ENCODE data around the gene TAS2R46. TPM values are rescaled to one million over a fixed set of nuclear protein-coding genes. Genes with fewer than 3 reads are reported as not detected.

TAS2R46 gene
- total and polyA plus RNA-seq, 2 of the 13 experiments (the other 11 are each of a cell fraction or from before 2014, with no cell fraction given): 0.16 to 3.5 TPM

- TF ChIP-seq MAFG (CRISPR knock-in tag; IDR thresholded peaks at IDR 0.05) (no peak), ZFY (CRISPR knock-in tag; IDR thresholded peaks at IDR 0.05) (no peak), PAWR (CRISPR knock-in tag; IDR thresholded peaks at IDR 0.05; ENCODE audit: borderline replicate concordance) (no peak)
Measured at GRCh38 chr12:11078246-11078645, 16.2 kb upstream of the TAS2R46 start (continued).

DNA sequence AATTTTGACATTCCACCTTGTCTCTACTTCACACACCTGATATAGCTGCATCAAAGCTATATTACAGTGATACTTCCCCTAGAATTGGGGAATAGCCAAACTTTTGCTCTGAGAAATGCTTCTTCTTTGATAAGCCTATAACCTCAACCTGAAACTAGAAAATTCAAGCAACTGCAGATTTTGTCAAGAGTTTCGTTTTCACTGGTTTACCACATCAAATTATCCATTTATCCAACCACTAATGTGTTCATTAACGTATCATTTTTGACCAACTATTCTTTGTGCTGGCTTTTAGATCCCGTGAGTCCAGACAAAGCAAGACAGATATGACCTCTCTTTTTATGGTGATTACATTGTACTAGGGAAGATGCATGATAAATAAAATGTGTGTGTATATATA lies 13.5 kb upstream of the TAS2R46 start:
- Histone ChIP-seq H3K4me1 (ENCODE audit: insufficient read depth, low read length) (peaks cover 20% of the 10 kb centered on the region), H4K20me1 (ENCODE audit: insufficient read depth, low read length) (no peaks in the 10 kb centered on the region), H3K36me3 (replicated peaks in 1 of 2; ENCODE audit: control insufficient read depth in 1 of 2, insufficient read depth in 2 of 2, low read length in 2 of 2) (no peaks in the 10 kb centered on the region; a peak in 1 of 5 replicates), H3K27me3 (ENCODE audit: control insufficient read depth in 1 of 2, insufficient read depth in 2 of 2, low read length in 2 of 2) (no peaks in the 10 kb centered on the region), H2AFZ (ENCODE audit: low read length) (no peak overlapping the region), H3K9ac (ENCODE audit: insufficient read depth, low read depth, low read length) (no peak overlapping the region), H3K9me3 (ENCODE audit: low read length) (peaks cover under 1% of the 10 kb centered on the region; the same call in 1 of the 2 replicates), H3K79me2 (ENCODE audit: insufficient read depth, low read length) (no peaks in the 10 kb centered on the region), H3K4me2 (ENCODE audit: low read depth, low read length) (no peak overlapping the region), H3K4me3 (replicated peaks in 1 of 3; ENCODE audit: insufficient read depth in 1 of 3, low read depth in 2 of 3, low read length in 3 of 3) (no peak overlapping the region), H3K27ac (ENCODE audit: extremely low read length, insufficient read depth, low read length) (no peak overlapping the region)
- DNase-seq (ENCODE audit: low spot score) (no peak), FAIRE-seq (no peak), ATAC-seq (no peak)
- 80% methylated on average over 3 of the region's 3 CpGs for WGBS (ENCODE audit: low lambda C conversion rate)
- ChIA-PET CTCF (ENCODE audit: low intra/inter-chr PET ratio, low total read pairs) (no interaction called here), POLR2A (no interaction called here)
- BruUV-seq (replicated peaks): no TSS peak
- in situ Hi-C loops (cut with HindIII; ENCODE audit: extremely low pct_ligation_motif_present, low pct_unique_long_range_greater_than_20kb) (no loop called here), intact Hi-C loops (cut with micrococcal nuclease; ENCODE audit: unreplicated experiment) (no loop called here)
- TF ChIP-seq EEA1 (CRISPR knock-in tag; IDR thresholded peaks at IDR 0.05; ENCODE audit: borderline replicate concordance): no peak
- no peak for TF ChIP-seq ZNF670 (CRISPR knock-in tag; IDR thresholded peaks at IDR 0.05; ENCODE audit: borderline replicate concordance)
- no peak for TF ChIP-seq NFATC3 (CRISPR knock-in tag; IDR thresholded peaks at IDR 0.05)
- TF ChIP-seq ZNF775 (CRISPR knock-in tag; IDR thresholded peaks at IDR 0.05; ENCODE audit: borderline replicate concordance): no peak
- no peak for TF ChIP-seq ZBTB7B (CRISPR knock-in tag; IDR thresholded peaks at IDR 0.05)
- no peak for TF ChIP-seq DDIT3 (CRISPR knock-in tag; IDR thresholded peaks at IDR 0.05)
- no peak for TF ChIP-seq PAF1 (CRISPR knock-in tag; IDR thresholded peaks at IDR 0.05)
- no peak for TF ChIP-seq ZNF282 (IDR thresholded peaks at IDR 0.05; ENCODE audit: partially characterized antibody)
- no peak for TF ChIP-seq PLRG1 (conservative IDR thresholded peaks at IDR 0.05)
- no peak for TF ChIP-seq ZNF709 (CRISPR knock-in tag; IDR thresholded peaks at IDR 0.05)
- TF ChIP-seq, protein P1, sequence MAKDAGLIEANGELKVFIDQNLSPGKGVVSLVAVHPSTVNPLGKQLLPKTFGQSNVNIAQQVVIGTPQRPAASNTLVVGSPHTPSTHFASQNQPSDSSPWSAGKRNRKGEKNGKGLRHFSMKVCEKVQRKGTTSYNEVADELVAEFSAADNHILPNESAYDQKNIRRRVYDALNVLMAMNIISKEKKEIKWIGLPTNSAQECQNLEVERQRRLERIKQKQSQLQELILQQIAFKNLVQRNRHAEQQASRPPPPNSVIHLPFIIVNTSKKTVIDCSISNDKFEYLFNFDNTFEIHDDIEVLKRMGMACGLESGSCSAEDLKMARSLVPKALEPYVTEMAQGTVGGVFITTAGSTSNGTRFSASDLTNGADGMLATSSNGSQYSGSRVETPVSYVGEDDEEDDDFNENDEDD (CRISPR knock-in tag; IDR thresholded peaks at IDR 0.05; ENCODE audit: borderline replicate concordance): no peak
- no peak for TF ChIP-seq TAF15 (IDR thresholded peaks at IDR 0.05; ENCODE audit: low read depth, low read length, poor library complexity, severe bottlenecking)
- no peak for TF ChIP-seq POLR2G (IDR thresholded peaks at IDR 0.05; ENCODE audit: low read depth, low read length)
- no peak for TF ChIP-seq ZNF550 (CRISPR knock-in tag; IDR thresholded peaks at IDR 0.05; ENCODE audit: borderline replicate concordance)
- TF ChIP-seq TBP (CRISPR knock-in tag; IDR thresholded peaks at IDR 0.05): no peak
- no peak for TF ChIP-seq FIP1L1 (IDR thresholded peaks at IDR 0.05; ENCODE audit: borderline replicate concordance, insufficient read depth, low read depth, low read length)
- TF ChIP-seq, protein P2, sequence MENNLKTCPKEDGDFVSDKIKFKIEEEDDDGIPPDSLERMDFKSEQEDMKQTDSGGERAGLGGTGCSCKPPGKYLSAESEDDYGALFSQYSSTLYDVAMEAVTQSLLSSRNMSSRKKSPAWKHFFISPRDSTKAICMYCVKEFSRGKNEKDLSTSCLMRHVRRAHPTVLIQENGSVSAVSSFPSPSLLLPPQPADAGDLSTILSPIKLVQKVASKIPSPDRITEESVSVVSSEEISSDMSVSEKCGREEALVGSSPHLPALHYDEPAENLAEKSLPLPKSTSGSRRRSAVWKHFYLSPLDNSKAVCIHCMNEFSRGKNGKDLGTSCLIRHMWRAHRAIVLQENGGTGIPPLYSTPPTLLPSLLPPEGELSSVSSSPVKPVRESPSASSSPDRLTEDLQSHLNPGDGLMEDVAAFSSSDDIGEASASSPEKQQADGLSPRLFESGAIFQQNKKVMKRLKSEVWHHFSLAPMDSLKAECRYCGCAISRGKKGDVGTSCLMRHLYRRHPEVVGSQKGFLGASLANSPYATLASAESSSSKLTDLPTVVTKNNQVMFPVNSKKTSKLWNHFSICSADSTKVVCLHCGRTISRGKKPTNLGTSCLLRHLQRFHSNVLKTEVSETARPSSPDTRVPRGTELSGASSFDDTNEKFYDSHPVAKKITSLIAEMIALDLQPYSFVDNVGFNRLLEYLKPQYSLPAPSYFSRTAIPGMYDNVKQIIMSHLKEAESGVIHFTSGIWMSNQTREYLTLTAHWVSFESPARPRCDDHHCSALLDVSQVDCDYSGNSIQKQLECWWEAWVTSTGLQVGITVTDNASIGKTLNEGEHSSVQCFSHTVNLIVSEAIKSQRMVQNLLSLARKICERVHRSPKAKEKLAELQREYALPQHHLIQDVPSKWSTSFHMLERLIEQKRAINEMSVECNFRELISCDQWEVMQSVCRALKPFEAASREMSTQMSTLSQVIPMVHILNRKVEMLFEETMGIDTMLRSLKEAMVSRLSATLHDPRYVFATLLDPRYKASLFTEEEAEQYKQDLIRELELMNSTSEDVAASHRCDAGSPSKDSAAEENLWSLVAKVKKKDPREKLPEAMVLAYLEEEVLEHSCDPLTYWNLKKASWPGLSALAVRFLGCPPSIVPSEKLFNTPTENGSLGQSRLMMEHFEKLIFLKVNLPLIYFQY (CRISPR knock-in tag; IDR thresholded peaks at IDR 0.05; ENCODE audit: borderline replicate concordance): no peak
- TF ChIP-seq EZH2 (conservative IDR thresholded peaks at IDR 0.05; ENCODE audit: low read depth, low read length): no peak

Measured in HepG2 (cell line).